ENCODE data around the gene ADIPOR1. TPM values are rescaled to one million over a fixed set of nuclear protein-coding genes. Genes with fewer than 3 reads are reported as not detected.
A peak's percentile ranks its signal among the peaks of the same experiment; 100 is the strongest.
"Not testable (repeated sequence)": the region's sequence is repeated elsewhere in the genome, so short reads cannot be mapped to it uniquely, and the experiment has no call there.

ADIPOR1 gene
- total RNA-seq, 1 donor from 2014 or later: 126 TPM

DNA sequence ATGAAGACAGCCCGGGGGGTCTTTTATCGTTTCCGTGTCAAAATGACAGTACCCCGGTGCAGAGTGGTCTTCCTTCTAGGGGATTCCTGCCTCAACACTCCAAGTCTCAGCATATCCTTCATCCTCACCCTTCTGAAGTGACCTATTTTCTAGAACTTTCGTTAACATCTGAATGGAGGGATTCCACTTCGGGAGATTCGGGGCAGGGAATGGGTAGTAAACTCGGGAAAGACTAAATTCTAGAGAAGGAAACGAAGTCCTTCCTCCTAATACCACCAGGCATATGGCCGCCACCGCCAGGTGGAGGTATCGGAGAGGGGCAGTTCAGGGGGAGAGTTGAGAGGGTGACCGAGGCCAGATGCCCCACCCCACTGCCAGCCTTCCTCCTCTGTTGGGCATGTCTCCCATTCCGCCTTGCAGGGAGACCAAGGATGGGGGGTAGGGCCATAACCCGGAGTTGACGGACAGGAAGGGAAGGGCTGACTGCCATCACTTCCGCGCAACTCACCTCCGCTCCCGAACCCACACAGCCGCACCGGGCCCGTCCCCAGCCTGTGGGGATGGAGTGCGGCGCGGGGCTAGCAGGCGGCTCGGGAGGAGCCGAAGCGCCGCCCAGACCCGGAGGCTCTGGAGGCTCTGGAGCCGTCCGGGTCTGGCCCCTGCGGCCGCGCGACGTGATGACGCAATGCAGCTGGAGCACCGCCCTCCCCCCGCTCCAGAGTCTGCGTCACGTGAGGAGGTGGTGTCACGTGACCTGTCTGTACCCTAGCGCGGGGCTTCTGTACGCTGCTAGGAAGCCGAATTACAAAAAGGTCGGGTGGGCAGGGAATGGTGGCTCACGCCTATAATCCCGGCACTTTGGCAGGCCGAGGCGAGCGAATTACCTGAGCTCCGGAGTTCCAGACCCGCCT lies 31.3 kb downstream of the ADIPOR1 start, which contains the start of gene KLHL12:
KLHL12 (minus strand) TSS at position 654 of the 911 bp plus-strand sequence. CDS start 2,072 bp downstream, outside the sequence.
- intact Hi-C loops (cut with DNase I): no loop called here
- peak within 1 kb of the TSS; percentile 91 for H3K27ac ChIP-seq
- H3K4me3 ChIP-seq: peak within 1 kb of the TSS; percentile 61
- H3K9me3 ChIP-seq: no peaks in the 10 kb centered on the region
- peak; percentile 99 for DNase-seq
- H3K4me1 ChIP-seq: peaks cover 12% of the 10 kb centered on the region
- ATAC-seq: peak; percentile 98
- peaks cover 14% of the 10 kb centered on the region for H3K36me3 ChIP-seq
- TF ChIP-seq, protein P1, sequence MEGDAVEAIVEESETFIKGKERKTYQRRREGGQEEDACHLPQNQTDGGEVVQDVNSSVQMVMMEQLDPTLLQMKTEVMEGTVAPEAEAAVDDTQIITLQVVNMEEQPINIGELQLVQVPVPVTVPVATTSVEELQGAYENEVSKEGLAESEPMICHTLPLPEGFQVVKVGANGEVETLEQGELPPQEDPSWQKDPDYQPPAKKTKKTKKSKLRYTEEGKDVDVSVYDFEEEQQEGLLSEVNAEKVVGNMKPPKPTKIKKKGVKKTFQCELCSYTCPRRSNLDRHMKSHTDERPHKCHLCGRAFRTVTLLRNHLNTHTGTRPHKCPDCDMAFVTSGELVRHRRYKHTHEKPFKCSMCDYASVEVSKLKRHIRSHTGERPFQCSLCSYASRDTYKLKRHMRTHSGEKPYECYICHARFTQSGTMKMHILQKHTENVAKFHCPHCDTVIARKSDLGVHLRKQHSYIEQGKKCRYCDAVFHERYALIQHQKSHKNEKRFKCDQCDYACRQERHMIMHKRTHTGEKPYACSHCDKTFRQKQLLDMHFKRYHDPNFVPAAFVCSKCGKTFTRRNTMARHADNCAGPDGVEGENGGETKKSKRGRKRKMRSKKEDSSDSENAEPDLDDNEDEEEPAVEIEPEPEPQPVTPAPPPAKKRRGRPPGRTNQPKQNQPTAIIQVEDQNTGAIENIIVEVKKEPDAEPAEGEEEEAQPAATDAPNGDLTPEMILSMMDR (IDR thresholded peaks at IDR 0.05): peak; percentile 60
- H3K27me3 ChIP-seq: no peaks in the 10 kb centered on the region

- peaks cover 12% of the 10 kb centered on the region for H3K4me1 ChIP-seq
- no peak for ATAC-seq
These were observed 34.6 kb downstream of the ADIPOR1 start for GRCh38 chr1:202923533-202923932.

DNA sequence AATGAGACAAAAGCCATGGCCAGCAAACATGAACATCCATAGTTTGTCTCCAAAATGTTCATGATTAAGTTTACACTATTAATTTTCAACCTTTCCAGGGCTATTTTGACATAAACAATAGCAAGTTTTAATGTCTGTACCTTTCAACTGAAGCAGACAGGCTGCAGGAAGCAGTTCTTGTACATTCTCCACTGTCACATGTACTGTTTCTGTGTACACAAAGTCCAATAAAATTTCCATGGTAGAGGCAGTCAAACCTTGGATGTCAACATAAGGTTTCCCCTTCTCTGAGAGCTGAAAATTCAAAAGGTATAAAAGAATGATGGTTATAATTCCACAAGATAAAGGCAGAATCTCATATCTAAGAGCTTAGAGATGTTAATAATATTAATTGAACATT lies 38.5 kb downstream of the ADIPOR1 start:
- Histone ChIP-seq H3K4me3 (no peak overlapping the region), H3K27me3 (no peaks in the 10 kb centered on the region), H3K4me1 (no peaks in the 10 kb centered on the region), H3K27ac (no peak overlapping the region), H3K9me3 (no peaks in the 10 kb centered on the region), H3K36me3 (peaks cover 63% of the 10 kb centered on the region)
- intact Hi-C loops (cut with DNase I): no loop called here
- TF ChIP-seq, protein P1 (IDR thresholded peaks at IDR 0.05): no peak
- no peak for ATAC-seq
- DNase-seq: no peak

More at GRCh38 chr1:202923533-202923932, 34.6 kb downstream of the ADIPOR1 start:
- Histone ChIP-seq H3K27ac (no peak overlapping the region), H3K9me3 (no peaks in the 10 kb centered on the region), H3K27me3 (no peaks in the 10 kb centered on the region), H3K36me3 (peaks cover 26% of the 10 kb centered on the region), H3K4me3 (no peak overlapping the region)
- no peak for DNase-seq
- intact Hi-C loops (cut with DNase I): no loop called here
- TF ChIP-seq, protein P1 (IDR thresholded peaks at IDR 0.05): no peak

- no peaks in the 10 kb centered on the region for H3K9me3 ChIP-seq
- no peaks in the 10 kb centered on the region for H3K27me3 ChIP-seq
- DNase-seq (no peak), ATAC-seq (no peak)
- no peaks in the 10 kb centered on the region for H3K4me1 ChIP-seq
- H3K27ac ChIP-seq: no peak overlapping the region
- H3K36me3 ChIP-seq: peaks cover 96% of the 10 kb centered on the region
- intact Hi-C loops (cut with DNase I): no loop called here
- TF ChIP-seq, protein P1 (IDR thresholded peaks at IDR 0.05): no peak
- H3K4me3 ChIP-seq: no peak overlapping the region
These were observed 43.0 kb downstream of the ADIPOR1 start for GRCh38 chr1:202915146-202915545.

GRCh38 chr1:202912476-202912875 lies 45.6 kb downstream of the ADIPOR1 start:
- DNase-seq; H3K27ac ChIP-seq; H3K27me3 ChIP-seq; H3K4me1 ChIP-seq; ATAC-seq; H3K9me3 ChIP-seq; H3K4me3 ChIP-seq; intact Hi-C loops (cut with DNase I): not testable (repeated sequence)
- peaks cover 100% of the 10 kb centered on the region for H3K36me3 ChIP-seq

GRCh38 chr1:202909494-202909893 lies 48.6 kb downstream of the ADIPOR1 start:
- no peaks in the 10 kb centered on the region for H3K9me3 ChIP-seq
- peaks cover 90% of the 10 kb centered on the region for H3K36me3 ChIP-seq
- DNase-seq (no peak), ATAC-seq (no peak)
- TF ChIP-seq, protein P1 (IDR thresholded peaks at IDR 0.05): no peak
- intact Hi-C loops (cut with DNase I): no loop called here
- no peak overlapping the region for H3K27ac ChIP-seq
- no peak overlapping the region for H3K4me3 ChIP-seq
- no peaks in the 10 kb centered on the region for H3K27me3 ChIP-seq
- no peaks in the 10 kb centered on the region for H3K4me1 ChIP-seq
